Keratinocyte (primary cell): ENCODE results near the gene HLA-F. TPM values are rescaled to one million over a fixed set of nuclear protein-coding genes. Genes with fewer than 3 reads are reported as not detected.

Experiments used
- DNase-seq: peaks from one replicate; pipeline ENCODE4 v3.0.0-alpha.2; 2011; ENCODE audit warnings: low read depth, missing footprints, low spot score
- FAIRE-seq: peaks from 2 replicates; lab custom pipeline; 2011; peaks lifted over from hg19 to GRCh38; lab: Jason Lieb, UNC
- H2AFZ ChIP-seq: 2 replicates; pipeline ENCODE4 v1.6.0; 2012; ENCODE audit warnings: low read length, control low read depth, inconsistent platforms; ENCODE audit not compliant: control insufficient read depth
- H3K27ac ChIP-seq: 2 replicates; pipeline ENCODE4 v1.5.1; 2011; ENCODE audit warnings: low read length; ENCODE audit not compliant: control insufficient read depth, insufficient read depth
- H3K27me3 ChIP-seq: 3 replicates; pipeline ENCODE4 v1.6.0; 2011; ENCODE audit warnings: low read length; ENCODE audit not compliant: control insufficient read depth, insufficient read depth; ENCODE audit errors: extremely low read depth
- H3K36me3 ChIP-seq, 2 experiments: 2 replicates in 1 of 2; 3 replicates in 1 of 2; pipeline ENCODE4 v1.5.1; 2011; ENCODE audit warnings: low read length in 2 of 2, mild to moderate bottlenecking in 1 of 2; ENCODE audit not compliant: control insufficient read depth in 2 of 2, insufficient read depth in 2 of 2; ENCODE audit errors: extremely low read depth in 1 of 2
- H3K4me1 ChIP-seq: 3 replicates; pipeline ENCODE4 v1.5.1; 2011; ENCODE audit warnings: low read length; ENCODE audit not compliant: control insufficient read depth, insufficient read depth; ENCODE audit errors: extremely low read depth
- H3K4me2 ChIP-seq: 3 replicates; pipeline ENCODE4 v1.6.0; 2011; ENCODE audit warnings: low read depth, low read length; ENCODE audit not compliant: control insufficient read depth, insufficient read depth; ENCODE audit errors: extremely low read depth
- H3K4me3 ChIP-seq, 3 experiments: fragments of 200-600 bp in 1 of 3; sonication (generic) in 1 of 3; 2 replicates in 2 of 3; 3 replicates in 1 of 3; pipeline ENCODE4 v1.5.1; 2011 to 2016; ENCODE audit warnings: low read length in 3 of 3, mild to moderate bottlenecking in 3 of 3, control low read depth in 2 of 3, inconsistent platforms in 1 of 3, low read depth in 1 of 3, mixed read lengths in 1 of 3, mixed run types in 1 of 3, moderate library complexity in 1 of 3; ENCODE audit not compliant: control insufficient read depth in 2 of 3, insufficient read depth in 2 of 3; ENCODE audit errors: extremely low read depth in 1 of 3
- H3K79me2 ChIP-seq: 2 replicates; pipeline ENCODE4 v1.6.0; 2012; ENCODE audit warnings: low read length; ENCODE audit not compliant: control insufficient read depth, insufficient read depth
- H3K9ac ChIP-seq: 3 replicates; pipeline ENCODE4 v1.6.0; 2011; ENCODE audit warnings: low read length; ENCODE audit not compliant: control insufficient read depth, insufficient read depth; ENCODE audit errors: extremely low read depth
- H3K9me1 ChIP-seq: 3 replicates; pipeline ENCODE4 v1.6.0; 2011; ENCODE audit warnings: low read length; ENCODE audit not compliant: control insufficient read depth, insufficient read depth; ENCODE audit errors: extremely low read depth
- H3K9me3 ChIP-seq: 2 replicates; pipeline ENCODE4 v1.5.1; 2012; ENCODE audit warnings: low read depth, low read length; ENCODE audit not compliant: control insufficient read depth
- H4K20me1 ChIP-seq: 3 replicates; pipeline ENCODE4 v1.6.0; 2011; ENCODE audit warnings: low read length; ENCODE audit not compliant: control insufficient read depth, insufficient read depth; ENCODE audit errors: extremely low read depth
- CTCF ChIP-seq, 3 experiments: IDR thresholded peaks in 1 of 3; conservative IDR thresholded peaks in 1 of 3; optimal IDR thresholded peaks in 1 of 3; 2 replicates in 2 of 3; 3 replicates in 1 of 3; pipeline versions ENCODE3 to v1.5.1; 2011; ENCODE audit warnings: low read length in 3 of 3, mild to moderate bottlenecking in 3 of 3, moderate library complexity in 2 of 3, control low read depth in 1 of 3, inconsistent platforms in 1 of 3; ENCODE audit not compliant: insufficient read depth in 2 of 3; ENCODE audit errors: extremely low read depth in 1 of 3
- EZH2 ChIP-seq: IDR thresholded peaks from one replicate; pipeline ENCODE4 v1.6.1; 2012; ENCODE audit warnings: inconsistent platforms, mild to moderate bottlenecking, low read length, moderate library complexity
- dilution Hi-C: fragments of 300-500 bp; cut with MboI; formaldehyde crosslinking; loops from one replicate; pipeline ENCODE4 v1.7.0; 2020; ENCODE audit warnings: low sequenced_read_pairs; ENCODE audit not compliant: extremely low pct_ligation_motif_present
- polyA plus RNA-seq, 5 experiments: library from polyadenylated mRNA; depleted of rRNA in 3 of 5; stranded (reverse) in 3 of 5; stranded (forward) in 1 of 5; unstranded in 1 of 5; fragments of >200 nt; gene quantifications; 1 replicate in 1 of 5; 2 replicates in 3 of 5; 3 replicates in 1 of 5; pipeline versions ENCODE4 v1.2.1 to v1.2.3, GENCODE V29; 2011 to 2012; ENCODE audit warnings: missing spikeins in 2 of 5, low read depth in 1 of 5, low replicate concordance in 1 of 5

Gene HLA-F
- polyA plus RNA-seq, 1 donor (not counting 4 experiments of a cell fraction or from before 2014, with no cell fraction given) = 36.2 TPM

DNA sequence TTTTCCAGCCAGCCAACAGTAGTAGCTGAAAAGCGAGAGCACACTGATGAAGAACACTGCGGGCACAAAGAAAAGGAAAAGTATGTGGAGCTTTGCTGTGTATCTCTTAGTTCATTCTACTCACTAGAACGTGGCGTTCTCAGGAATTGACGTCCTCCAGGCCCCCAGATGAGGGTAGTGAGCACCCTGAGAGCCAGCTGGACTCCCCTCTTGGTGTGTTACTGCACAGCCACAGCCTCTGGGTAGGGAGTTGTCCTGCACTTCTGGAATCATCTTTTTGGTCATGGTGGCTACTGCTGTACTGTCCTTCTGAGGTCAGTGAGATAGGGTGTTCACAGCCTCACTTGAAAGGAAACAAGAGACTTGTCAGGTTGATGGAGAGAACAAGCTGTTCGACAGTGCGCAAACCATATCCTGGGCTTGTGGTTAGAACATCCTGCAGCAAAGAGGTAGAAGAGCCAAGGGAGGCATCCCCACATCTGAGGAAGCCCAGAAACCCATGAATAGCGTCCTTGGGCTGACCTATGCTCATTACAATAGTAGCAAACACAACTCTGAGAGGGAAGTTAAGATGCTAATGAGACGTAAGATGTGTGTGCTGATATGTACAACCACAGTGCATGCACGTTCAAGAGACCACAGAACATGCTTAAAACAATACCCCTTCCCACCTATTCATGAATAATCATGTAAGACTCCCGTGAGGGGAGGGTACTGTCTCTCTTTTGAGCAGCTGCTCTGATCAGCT, 14.6 kb upstream of the HLA-F start:
- H4K20me1 ChIP-seq = no peaks in the 10 kb centered on the region
- H3K9me1 ChIP-seq = no peaks in the 10 kb centered on the region
- no peak overlapping the region for H2AFZ ChIP-seq
- H3K4me2 ChIP-seq = no peak overlapping the region
- no peaks in the 10 kb centered on the region for H3K79me2 ChIP-seq
- H3K4me1 ChIP-seq = no peaks in the 10 kb centered on the region
- H3K9ac ChIP-seq = no peak overlapping the region
- dilution Hi-C loops = no loop called here
- H3K36me3 ChIP-seq = no peaks in the 10 kb centered on the region
- FAIRE-seq = no peak
- no peaks in the 10 kb centered on the region for H3K9me3 ChIP-seq
- peaks cover 21% of the 10 kb centered on the region for H3K27me3 ChIP-seq
- no peak overlapping the region for H3K4me3 ChIP-seq
- no peak overlapping the region for H3K27ac ChIP-seq
- DNase-seq = no peak
- TF ChIP-seq EZH2 (no peak), CTCF (optimal IDR thresholded peaks at IDR 0.05 in 1 of 3, IDR thresholded peaks at IDR 0.05 in 1 of 3, conservative IDR thresholded peaks at IDR 0.05 in 1 of 3; ENCODE audit: extremely low read depth in 1 of 3, insufficient read depth in 2 of 3, low read length in 3 of 3) (no peak)

- no peaks in the 10 kb centered on the region for H3K79me2 ChIP-seq
- FAIRE-seq = no peak
- H3K9me3 ChIP-seq = no peaks in the 10 kb centered on the region
- TF ChIP-seq CTCF (optimal IDR thresholded peaks at IDR 0.05 in 1 of 3, IDR thresholded peaks at IDR 0.05 in 1 of 3, conservative IDR thresholded peaks at IDR 0.05 in 1 of 3; ENCODE audit: extremely low read depth in 1 of 3, insufficient read depth in 2 of 3, low read length in 3 of 3) (no peak), EZH2 (no peak)
- peaks cover 21% of the 10 kb centered on the region for H3K27me3 ChIP-seq
- H3K27ac ChIP-seq = no peak overlapping the region
- dilution Hi-C loops = no loop called here
- no peak overlapping the region for H3K4me3 ChIP-seq
- H2AFZ ChIP-seq = no peak overlapping the region
- DNase-seq = no peak
- no peaks in the 10 kb centered on the region for H3K9me1 ChIP-seq
- no peaks in the 10 kb centered on the region for H4K20me1 ChIP-seq
- H3K4me1 ChIP-seq = no peaks in the 10 kb centered on the region
- no peak overlapping the region for H3K4me2 ChIP-seq
- H3K9ac ChIP-seq = no peak overlapping the region
- H3K36me3 ChIP-seq = no peaks in the 10 kb centered on the region
Measured at GRCh38 chr6:29709188-29709587, 14.0 kb upstream of the HLA-F start.
